Right cardiac atrium (tissue), 5 donors: Measurements from ENCODE around the gene PICALM. TPM values are rescaled to one million over a fixed set of nuclear protein-coding genes. Genes with fewer than 3 reads are reported as not detected.

Experiments used
- ATAC-seq, 2 donors: fragments of 200-7000 bp; cut with Tn5 transposase; one replicate each; pipeline versions ENCODE4 v1.8.0 to v1.9.1; 2020; ENCODE audit warnings: moderate library complexity in 2 of 2, mild to moderate bottlenecking in 1 of 2
- DNase-seq, 3 donors: peaks; one replicate each; pipeline ENCODE4 v3.0.0-alpha.2; 2020
- H3K27ac ChIP-seq: one replicate; pipeline ENCODE4 v1.5.1; 2013; ENCODE audit warnings: mild to moderate bottlenecking, low read length, control low read depth, moderate library complexity
- H3K27me3 ChIP-seq: one replicate; pipeline ENCODE4 v1.6.1; 2013; ENCODE audit not compliant: control insufficient read depth, insufficient read depth
- H3K4me1 ChIP-seq: one replicate; pipeline ENCODE4 v1.6.1; 2013; ENCODE audit warnings: low read length; ENCODE audit not compliant: control insufficient read depth, insufficient read depth
- H3K4me3 ChIP-seq: one replicate; pipeline ENCODE4 v1.5.1; 2013; ENCODE audit warnings: low read length, control low read depth
- H3K9me3 ChIP-seq: one replicate; pipeline ENCODE4 v1.6.1; 2013; ENCODE audit warnings: low read length; ENCODE audit not compliant: control insufficient read depth
- WGBS: extraction: QIAGEN DNeasy Blood & Tissue Kit; methylation state at CpG from one replicate; pipeline ENCODE4 v1.1.7; 2013; 5-methylcytosine and 5-hydroxymethylcytosine counted together
- intact Hi-C, 4 donors: fragments of 100-400 bp; cut with DNase I; formaldehyde crosslinking; loops; one replicate each; pipeline versions ENCODE4 v1.11.0 to v1.14.0; 2022 to 2023
- long read RNA-seq, 4 donors: library from polyadenylated mRNA; unstranded; transcript quantifications; one replicate each; pipeline ENCODE4 v2.0.0, GENCODE V29; 2020 to 2021
- polyA plus RNA-seq: library from polyadenylated mRNA; stranded (reverse); fragments of 200-250 nt; gene quantifications from one replicate; pipeline ENCODE4 v1.2.3, GENCODE V29; 2013
- total RNA-seq, 4 donors: library from RNA; stranded (reverse); fragmentation: NEBNext Ultra II Directional; extraction: Animal tissue kit (Norgen Biotek cat#: 25700); gene quantifications; one replicate each; pipeline ENCODE4 v1.2.1, GENCODE V29; 2021
- donor health status: healthy with polysubstance abuse.
- donor health status: DM: no; HTN: yes; CAD: no.
- donor health status: DM: no; HTN: no; CAD: no.
- donor health status: DM: no; HTN: yes; CAD: no; lungs with severe emphysema.
- donor health status: DM: yes; HTN: yes; CAD: no.

The PICALM gene, protein sequence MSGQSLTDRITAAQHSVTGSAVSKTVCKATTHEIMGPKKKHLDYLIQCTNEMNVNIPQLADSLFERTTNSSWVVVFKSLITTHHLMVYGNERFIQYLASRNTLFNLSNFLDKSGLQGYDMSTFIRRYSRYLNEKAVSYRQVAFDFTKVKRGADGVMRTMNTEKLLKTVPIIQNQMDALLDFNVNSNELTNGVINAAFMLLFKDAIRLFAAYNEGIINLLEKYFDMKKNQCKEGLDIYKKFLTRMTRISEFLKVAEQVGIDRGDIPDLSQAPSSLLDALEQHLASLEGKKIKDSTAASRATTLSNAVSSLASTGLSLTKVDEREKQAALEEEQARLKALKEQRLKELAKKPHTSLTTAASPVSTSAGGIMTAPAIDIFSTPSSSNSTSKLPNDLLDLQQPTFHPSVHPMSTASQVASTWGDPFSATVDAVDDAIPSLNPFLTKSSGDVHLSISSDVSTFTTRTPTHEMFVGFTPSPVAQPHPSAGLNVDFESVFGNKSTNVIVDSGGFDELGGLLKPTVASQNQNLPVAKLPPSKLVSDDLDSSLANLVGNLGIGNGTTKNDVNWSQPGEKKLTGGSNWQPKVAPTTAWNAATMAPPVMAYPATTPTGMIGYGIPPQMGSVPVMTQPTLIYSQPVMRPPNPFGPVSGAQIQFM
- total RNA-seq = 100 to 1,000 TPM; 170 to 298 (median 182) TPM
- polyA plus RNA-seq = 62.8 TPM
- long read RNA-seq, donor 1, transcript PICALM-219 (20 exons, 3,474 nt) = major isoform, 14 of 74 reads
- long read RNA-seq, donor 1, partial matches to known transcripts = 14 of 74 reads
- long read RNA-seq, donor 1, other reads (novel, unspliced or antisense) = 44 of 74 reads
- long read RNA-seq, donor 2, transcript PICALM-219 (20 exons, 3,474 nt) = major isoform, 7 of 30 reads
- long read RNA-seq, donor 2, partial matches to known transcripts = 3 of 30 reads
- long read RNA-seq, donor 2, other reads (novel, unspliced or antisense) = 20 of 30 reads
- long read RNA-seq, donor 3, partial matches to known transcripts = 26 of 75 reads
- long read RNA-seq, donor 3, other reads (novel, unspliced or antisense) = 44 of 75 reads
- long read RNA-seq, donor 4, partial matches to known transcripts = 4 of 34 reads
- long read RNA-seq, donor 4, other reads (novel, unspliced or antisense) = 25 of 34 reads

DNA sequence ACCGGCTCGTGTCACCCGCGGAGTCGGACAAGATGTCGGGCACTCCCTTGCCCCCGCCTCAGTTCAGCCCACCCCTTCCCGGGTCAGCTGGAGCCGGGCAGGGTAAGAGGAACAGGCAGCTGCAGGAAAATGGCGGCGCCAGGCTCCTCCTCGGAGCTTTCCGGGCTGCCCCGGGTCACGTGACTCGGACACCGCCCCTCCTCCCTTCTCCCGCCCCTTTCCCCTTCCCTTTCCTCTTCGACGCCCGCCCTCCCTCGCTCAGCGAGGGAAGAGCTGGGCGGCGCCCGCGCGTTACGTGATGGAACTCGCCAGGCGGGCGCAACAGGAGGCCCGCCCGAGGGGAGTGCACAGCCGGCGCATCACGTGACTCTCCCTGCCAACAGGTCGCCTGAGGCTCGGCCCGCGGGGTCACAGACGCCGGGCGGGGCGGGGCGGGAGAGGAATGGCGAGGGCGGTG, at the start of gene PICALM:
TSS of gene PICALM (minus strand) at position 134 of the 457 bp plus-strand sequence. CDS start 304 bp downstream, outside the sequence.
- Histone ChIP-seq H3K4me1 (peaks cover 4% of the 10 kb centered on the region), H3K9me3 (no peaks in the 10 kb centered on the region), H3K27me3 (no peaks in the 10 kb centered on the region), H3K4me3 (peak within 1 kb of the TSS; percentile 83), H3K27ac (peak within 1 kb of the TSS; percentile 100)
- DNase-seq (peak; percentile 99), ATAC-seq (peak; percentile 95 to 97)
- WGBS = under 1% methylated on average over 48 of the region's 48 CpGs
- intact Hi-C loops = loop anchor here in 1 of 4 donors (5.0 kb wide), 1 partner anchor 123 kb away; no protein-coding TSS in a partner anchor

DNA sequence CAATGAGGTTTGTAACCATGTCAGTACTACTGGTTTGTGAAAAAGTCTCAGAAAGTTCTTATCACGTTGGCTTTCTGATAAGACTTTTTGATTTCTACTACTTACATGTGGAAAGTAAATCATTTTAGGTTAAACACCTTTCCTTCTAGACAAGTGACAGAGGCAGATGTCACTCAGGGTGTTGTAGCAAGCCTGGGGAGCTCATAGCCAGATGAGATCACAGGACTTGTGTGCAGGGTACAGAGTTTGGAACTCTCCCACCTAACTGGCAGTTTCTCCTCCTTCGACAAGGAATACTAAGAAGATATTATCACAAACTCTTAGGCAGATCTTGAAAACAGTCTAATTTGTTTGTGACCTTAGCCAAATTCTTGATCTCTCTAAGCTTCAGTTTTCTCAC, 49.4 kb upstream of the PICALM start:
- H3K27me3 ChIP-seq = no peaks in the 10 kb centered on the region
- 72% methylated on average over 2 of the region's 2 CpGs for WGBS
- H3K4me3 ChIP-seq = no peak overlapping the region
- no peak for DNase-seq
- no peaks in the 10 kb centered on the region for H3K4me1 ChIP-seq
- no peak for ATAC-seq
- H3K9me3 ChIP-seq = no peaks in the 10 kb centered on the region
- no peak overlapping the region for H3K27ac ChIP-seq
- intact Hi-C loops = no loop called here

DNA sequence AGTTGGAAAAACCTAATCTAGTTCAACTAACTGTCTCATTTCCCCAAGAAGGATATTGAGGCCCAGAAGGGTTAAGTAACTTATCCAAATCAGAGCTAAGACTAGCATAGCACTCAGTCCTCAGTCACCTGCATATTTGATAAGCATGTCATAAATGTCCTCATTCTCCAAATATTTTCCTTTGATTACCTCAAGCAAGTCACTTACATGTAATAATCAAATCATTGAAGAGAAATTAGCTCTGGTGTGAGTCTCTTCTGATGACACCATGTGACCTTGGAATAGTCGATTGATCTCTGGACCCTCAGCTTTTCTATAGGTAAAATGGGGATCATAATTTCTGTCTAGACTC, 48.8 kb upstream of the PICALM start:
- no peak for ATAC-seq
- intact Hi-C loops = no loop called here
- H3K27ac ChIP-seq = no peak overlapping the region

GRCh38 chr11:86117001-86117711, 48.3 kb upstream of the PICALM start:
- H3K9me3 ChIP-seq = no peaks in the 10 kb centered on the region
- WGBS = 80% methylated on average over 5 of the region's 5 CpGs
- peak; percentile 29 to 55 for ATAC-seq
- H3K4me1 ChIP-seq = no peaks in the 10 kb centered on the region
- no peak overlapping the region for H3K27ac ChIP-seq
- intact Hi-C loops = no loop called here
- no peaks in the 10 kb centered on the region for H3K27me3 ChIP-seq
- DNase-seq = no peak
- H3K4me3 ChIP-seq = no peak overlapping the region

More for the DNA sequence above, 48.8 kb upstream of the PICALM start:
- WGBS = 100% methylated on average over 1 of the region's 1 CpG
- Histone ChIP-seq H3K27me3 (no peaks in the 10 kb centered on the region), H3K9me3 (no peaks in the 10 kb centered on the region), H3K4me1 (no peaks in the 10 kb centered on the region), H3K4me3 (no peak overlapping the region)
- DNase-seq = no peak

- no peaks in the 10 kb centered on the region for H3K4me1 ChIP-seq
- no peaks in the 10 kb centered on the region for H3K9me3 ChIP-seq
- H3K4me3 ChIP-seq = no peak overlapping the region
- no peak for DNase-seq
- no peak for ATAC-seq
- no peaks in the 10 kb centered on the region for H3K27me3 ChIP-seq
- WGBS = 86% methylated on average over 4 of the region's 4 CpGs
- intact Hi-C loops = no loop called here
- H3K27ac ChIP-seq = no peak overlapping the region
Observed at GRCh38 chr11:86116386-86116726, 47.5 kb upstream of the PICALM start.

GRCh38 chr11:86115542-86116385, 46.9 kb upstream of the PICALM start:
- no peak overlapping the region for H3K27ac ChIP-seq
- H3K4me3 ChIP-seq = no peak overlapping the region
- WGBS = 87% methylated on average over 3 of the region's 3 CpGs
- intact Hi-C loops = no loop called here
- DNase-seq = no peak
- ATAC-seq = no peak
- H3K27me3 ChIP-seq = no peaks in the 10 kb centered on the region
- H3K9me3 ChIP-seq = no peaks in the 10 kb centered on the region
- H3K4me1 ChIP-seq = no peaks in the 10 kb centered on the region

DNA sequence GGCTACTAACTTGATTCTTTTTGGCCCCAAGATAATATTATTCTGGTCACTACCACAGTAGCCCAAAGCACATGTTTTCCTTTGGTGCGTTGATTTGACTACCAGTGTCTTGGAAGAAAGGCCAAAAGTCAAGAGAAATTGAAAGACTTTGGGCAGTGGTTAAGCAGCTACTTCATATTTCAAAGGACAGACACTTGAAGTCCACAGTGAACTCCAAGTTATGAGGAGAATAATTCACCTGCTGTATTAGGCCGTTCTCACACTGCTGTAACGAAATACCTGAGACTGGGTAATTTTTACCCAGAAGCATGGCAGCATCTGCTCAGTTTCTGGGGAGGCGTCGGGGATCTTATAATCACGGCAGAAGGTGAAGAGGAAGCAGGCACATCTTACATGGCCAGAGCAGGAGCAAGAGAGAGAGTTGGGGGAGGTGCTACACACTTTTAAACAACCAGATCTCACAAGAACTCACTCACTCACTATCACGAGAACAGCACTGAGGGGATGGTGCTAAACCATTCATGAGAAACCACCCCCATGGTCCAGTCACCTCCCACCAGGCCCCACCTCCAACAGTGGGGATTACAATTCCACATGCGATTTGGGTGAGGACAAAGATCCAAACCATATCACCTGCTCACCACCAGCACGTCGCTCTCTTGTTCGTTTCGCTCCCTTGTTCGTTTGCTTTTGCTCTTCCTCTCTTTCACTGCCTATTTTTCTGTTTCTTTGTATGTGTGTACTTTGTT, 40.2 kb upstream of the PICALM start:
- Histone ChIP-seq H3K27me3 (no peaks in the 10 kb centered on the region), H3K4me1 (no peaks in the 10 kb centered on the region), H3K4me3 (no peak overlapping the region), H3K27ac (no peak overlapping the region), H3K9me3 (no peaks in the 10 kb centered on the region)
- intact Hi-C loops = no loop called here
- no peak for DNase-seq
- 90% methylated on average over 13 of the region's 13 CpGs for WGBS
- ATAC-seq = no peak

DNA sequence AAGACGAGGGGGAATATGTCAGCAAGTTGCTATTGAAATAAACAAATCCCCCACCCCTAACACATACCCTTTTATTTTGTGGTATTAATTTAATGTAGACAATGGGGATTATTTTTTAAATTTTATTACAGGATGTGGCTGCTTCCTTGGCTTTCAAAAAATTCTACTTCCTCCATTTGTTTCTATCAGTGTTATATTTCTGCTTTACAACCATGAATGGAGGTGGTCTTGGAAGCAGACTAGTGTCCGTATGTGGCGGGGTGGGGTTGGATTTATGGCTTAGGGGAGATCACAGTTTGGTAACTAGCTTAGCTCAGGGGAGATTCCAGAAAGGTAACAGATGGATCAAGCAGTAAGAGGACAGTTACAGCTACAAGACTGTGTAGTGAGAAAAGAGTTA, 39.3 kb upstream of the PICALM start:
- H3K27ac ChIP-seq = no peak overlapping the region
- H3K9me3 ChIP-seq = no peaks in the 10 kb centered on the region
- no peak overlapping the region for H3K4me3 ChIP-seq
- no peaks in the 10 kb centered on the region for H3K27me3 ChIP-seq
- ATAC-seq = no peak
- no peak for DNase-seq
- intact Hi-C loops = no loop called here
- WGBS = 57% methylated on average over 3 of the region's 3 CpGs
- H3K4me1 ChIP-seq = no peaks in the 10 kb centered on the region

DNA sequence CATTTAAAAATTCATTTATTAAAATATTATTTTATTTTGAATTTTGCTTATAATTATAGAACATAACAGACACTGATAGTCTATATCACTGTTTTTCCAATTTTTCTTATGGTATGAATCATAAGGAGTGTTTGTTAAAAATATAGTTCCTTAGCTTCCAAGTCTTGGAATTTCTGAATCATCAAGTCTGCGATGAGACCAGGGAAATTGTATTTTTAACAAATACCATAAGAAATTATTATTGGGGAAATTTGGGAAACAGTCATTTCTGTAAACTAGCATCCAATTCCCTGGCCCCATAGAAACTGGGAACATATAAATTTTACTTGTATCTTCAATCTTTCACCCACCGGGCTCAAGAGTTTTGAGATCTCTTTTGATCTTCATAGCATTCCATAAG, 38.0 kb upstream of the PICALM start:
- DNase-seq (no peak), ATAC-seq (no peak)
- Histone ChIP-seq H3K9me3 (no peaks in the 10 kb centered on the region), H3K4me1 (no peaks in the 10 kb centered on the region), H3K27me3 (no peaks in the 10 kb centered on the region), H3K27ac (no peak overlapping the region), H3K4me3 (no peak overlapping the region)
- intact Hi-C loops = no loop called here
- 84% methylated on average over 2 of the region's 2 CpGs for WGBS
